GM21447 (cell line): ENCODE data around the gene SIL1.
"Not testable (repeated sequence)": the region's sequence is repeated elsewhere in the genome, so short reads cannot be mapped to it uniquely, and the experiment has no call there.

Source experiments
- ATAC-seq: cut with Tn5 transposase; IDR thresholded peaks from one replicate; pipeline ENCODE4 v1.9.1; 2021; ENCODE audit not compliant: unreplicated experiment

SIL1 gene

GRCh38 chr5:139076111-139076510, 122.1 kb downstream of the SIL1 start:
- ATAC-seq: no peak

GRCh38 chr5:139075066-139076050, 122.8 kb downstream of the SIL1 start:
- no peak for ATAC-seq

- ATAC-seq: not testable (repeated sequence)
These were observed 124.2 kb downstream of the SIL1 start for GRCh38 chr5:139073956-139074355.

- no peak for ATAC-seq
These were observed 129.5 kb downstream of the SIL1 start for GRCh38 chr5:139068494-139069151.

- no peak for ATAC-seq
These were observed 130.1 kb downstream of the SIL1 start for GRCh38 chr5:139068060-139068459.

GRCh38 chr5:139065306-139065705, 132.9 kb downstream of the SIL1 start:
- ATAC-seq: no peak

- no peak for ATAC-seq
These were observed 133.6 kb downstream of the SIL1 start for GRCh38 chr5:139064613-139065012.

GRCh38 chr5:139063664-139064054, 134.5 kb downstream of the SIL1 start:
- ATAC-seq: no peak

GRCh38 chr5:139062910-139063663, 135.1 kb downstream of the SIL1 start:
- no peak for ATAC-seq

- ATAC-seq: no peak
These were observed 136.3 kb downstream of the SIL1 start for GRCh38 chr5:139061856-139062255.

GRCh38 chr5:139061274-139061673, 136.9 kb downstream of the SIL1 start:
- no peak for ATAC-seq

- no peak for ATAC-seq
These were observed 140.0 kb downstream of the SIL1 start for GRCh38 chr5:139058121-139058520.

GRCh38 chr5:139057045-139057939, 140.9 kb downstream of the SIL1 start:
- not testable (repeated sequence) for ATAC-seq

- ATAC-seq: no peak
These were observed 145.2 kb downstream of the SIL1 start for GRCh38 chr5:139052975-139053374.

- no peak for ATAC-seq
These were observed 146.8 kb downstream of the SIL1 start for GRCh38 chr5:139051392-139051791.

- no peak for ATAC-seq
These were observed 147.7 kb downstream of the SIL1 start for GRCh38 chr5:139050432-139050831.

GRCh38 chr5:139049780-139050179, 148.4 kb downstream of the SIL1 start:
- no peak for ATAC-seq

GRCh38 chr5:139046551-139046950, 151.6 kb downstream of the SIL1 start:
- ATAC-seq: no peak

- ATAC-seq: no peak
These were observed 154.8 kb downstream of the SIL1 start for GRCh38 chr5:139043157-139043905.

- no peak for ATAC-seq
These were observed 158.1 kb downstream of the SIL1 start for GRCh38 chr5:139040081-139040480.
